Ectodermal cell (in vitro differentiated cells): ENCODE results near the gene RBFOX1.
"Not testable (repeated sequence)": the region's sequence is repeated elsewhere in the genome, so short reads cannot be mapped to it uniquely, and the experiment has no call there.

Experiments
- H3K27ac ChIP-seq: 2 replicates; pipeline ENCODE4 v1.7.0; 2013; ENCODE audit warnings: mild to moderate bottlenecking, low read depth, low read length; ENCODE audit not compliant: insufficient read depth, poor library complexity, severe bottlenecking
- H3K27me3 ChIP-seq: 2 replicates; pipeline ENCODE4 v1.7.0; 2013; ENCODE audit warnings: mild to moderate bottlenecking, low read length; ENCODE audit not compliant: insufficient read depth, control insufficient read depth, poor library complexity, severe bottlenecking
- H3K36me3 ChIP-seq: one replicate; pipeline ENCODE4 v1.7.0; 2013; ENCODE audit warnings: low read length; ENCODE audit not compliant: control insufficient read depth, insufficient read depth
- H3K4me1 ChIP-seq: one replicate; pipeline ENCODE4 v1.7.0; 2013; ENCODE audit warnings: low read length; ENCODE audit not compliant: control insufficient read depth, insufficient read depth
- H3K4me3 ChIP-seq: 2 replicates; pipeline ENCODE4 v1.7.0; 2013; ENCODE audit warnings: low read depth, low read length, control low read depth; ENCODE audit not compliant: insufficient read depth
- H3K9me3 ChIP-seq: 2 replicates; pipeline ENCODE4 v1.7.0; 2013; ENCODE audit warnings: mild to moderate bottlenecking, low read length, moderate library complexity; ENCODE audit not compliant: control insufficient read depth
- WGBS, 2 experiments: methylation state at CpG; one replicate each; pipeline ENCODE4 v1.1.7; 2013; ENCODE audit warnings: missing lambda C conversion rate in 2 of 2; 5-methylcytosine and 5-hydroxymethylcytosine counted together

Gene RBFOX1

GRCh38 chr16:7482596-7483290 is 150.1 kb downstream of the RBFOX1 start:
- Histone ChIP-seq H3K9me3 (no peaks in the 10 kb centered on the region), H3K4me1 (no peaks in the 10 kb centered on the region), H3K36me3 (no peaks in the 10 kb centered on the region), H3K27ac (no peak overlapping the region), H3K4me3 (no peak overlapping the region), H3K27me3 (no peaks in the 10 kb centered on the region)
- 85 to 88% methylated on average over 10 of the region's 10 CpGs for WGBS, 2 experiments

GRCh38 chr16:7487574-7488323 is 155.1 kb downstream of the RBFOX1 start:
- Histone ChIP-seq H3K27me3 (no peaks in the 10 kb centered on the region), H3K36me3 (no peaks in the 10 kb centered on the region), H3K4me1 (no peaks in the 10 kb centered on the region), H3K27ac (no peak overlapping the region), H3K4me3 (no peak overlapping the region), H3K9me3 (no peaks in the 10 kb centered on the region)
- WGBS, 2 experiments: 86 to 89% methylated on average over 12 of the region's 12 CpGs

GRCh38 chr16:7492122-7492521 is 159.5 kb downstream of the RBFOX1 start:
- no peaks in the 10 kb centered on the region for H3K27me3 ChIP-seq
- no peaks in the 10 kb centered on the region for H3K36me3 ChIP-seq
- no peak overlapping the region for H3K4me3 ChIP-seq
- 50 to 86% methylated on average over 1 of the region's 1 CpG for WGBS, 2 experiments
- no peak overlapping the region for H3K27ac ChIP-seq
- H3K4me1 ChIP-seq: no peaks in the 10 kb centered on the region
- no peaks in the 10 kb centered on the region for H3K9me3 ChIP-seq

DNA sequence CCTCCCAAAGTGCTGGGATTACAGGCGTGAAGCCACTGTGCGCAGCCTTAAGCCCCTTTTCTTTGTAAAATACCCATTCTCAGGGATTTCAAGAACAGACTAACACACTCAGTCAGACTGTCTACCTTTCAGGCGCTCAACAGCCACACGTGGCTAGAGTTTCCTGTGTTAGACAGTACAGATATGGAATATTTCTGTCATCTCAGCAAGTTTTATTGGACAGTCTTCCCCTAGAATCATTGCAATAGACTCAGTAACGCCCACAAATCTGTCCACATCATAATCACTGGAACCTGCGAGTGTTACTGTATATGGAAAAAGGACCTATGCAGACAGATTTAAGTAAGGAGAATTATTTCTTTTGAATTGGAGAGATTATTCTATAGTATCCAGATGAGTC is 160.5 kb downstream of the RBFOX1 start:
- H3K4me3 ChIP-seq: no peak overlapping the region
- WGBS, 2 experiments: 93 to 97% methylated on average over 4 to 6 of the region's 6 CpGs
- H3K36me3 ChIP-seq: no peaks in the 10 kb centered on the region
- H3K27me3 ChIP-seq: no peaks in the 10 kb centered on the region
- no peaks in the 10 kb centered on the region for H3K4me1 ChIP-seq
- no peak overlapping the region for H3K27ac ChIP-seq
- H3K9me3 ChIP-seq: no peaks in the 10 kb centered on the region

GRCh38 chr16:7497691-7498090 is 165.0 kb downstream of the RBFOX1 start:
- 84 to 90% methylated on average over 4 of the region's 4 CpGs for WGBS, 2 experiments
- no peaks in the 10 kb centered on the region for H3K9me3 ChIP-seq

GRCh38 chr16:7501868-7502267 is 169.2 kb downstream of the RBFOX1 start:
- no peaks in the 10 kb centered on the region for H3K36me3 ChIP-seq
- WGBS, 2 experiments: 95 to 96% methylated on average over 5 of the region's 5 CpGs
- H3K4me3 ChIP-seq: no peak overlapping the region
- no peak overlapping the region for H3K27ac ChIP-seq
- no peaks in the 10 kb centered on the region for H3K9me3 ChIP-seq
- no peaks in the 10 kb centered on the region for H3K27me3 ChIP-seq
- H3K4me1 ChIP-seq: no peaks in the 10 kb centered on the region

More at GRCh38 chr16:7497691-7498090, 165.0 kb downstream of the RBFOX1 start:
- H3K27me3 ChIP-seq: no peaks in the 10 kb centered on the region
- no peak overlapping the region for H3K27ac ChIP-seq
- H3K4me3 ChIP-seq: no peak overlapping the region
- H3K4me1 ChIP-seq: no peaks in the 10 kb centered on the region
- H3K36me3 ChIP-seq: no peaks in the 10 kb centered on the region

- not testable (repeated sequence) for H3K27ac ChIP-seq, H3K27me3 ChIP-seq, H3K36me3 ChIP-seq, H3K9me3 ChIP-seq, H3K4me1 ChIP-seq, H3K4me3 ChIP-seq
- WGBS, 2 experiments: 86 to 88% methylated on average over 4 of the region's 4 CpGs
Observed at GRCh38 chr16:7502591-7503157, 170.0 kb downstream of the RBFOX1 start.

DNA sequence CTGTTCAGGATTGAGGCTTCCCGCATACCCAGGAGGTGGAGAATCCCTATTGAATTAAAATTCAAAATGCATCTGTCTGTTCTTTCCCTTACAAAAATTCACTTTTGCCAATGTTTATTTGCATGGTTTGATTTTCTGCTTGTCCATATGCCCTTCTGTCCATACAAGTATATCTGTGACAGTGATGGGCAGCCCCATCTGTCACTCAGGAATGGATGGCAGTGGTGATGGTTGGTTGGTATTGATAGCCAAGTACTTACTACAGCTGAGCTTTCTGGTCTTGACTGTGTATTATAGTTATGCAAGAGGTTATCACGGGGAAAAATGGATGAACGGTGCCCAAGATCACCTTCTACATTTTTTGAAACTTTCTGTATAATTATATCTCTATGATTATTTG is 171.0 kb downstream of the RBFOX1 start:
- H3K36me3 ChIP-seq: no peaks in the 10 kb centered on the region
- no peaks in the 10 kb centered on the region for H3K9me3 ChIP-seq
- H3K4me3 ChIP-seq: no peak overlapping the region
- no peak overlapping the region for H3K27ac ChIP-seq
- no peaks in the 10 kb centered on the region for H3K4me1 ChIP-seq
- 94 to 100% methylated on average over 1 of the region's 3 CpGs for WGBS, 2 experiments
- H3K27me3 ChIP-seq: no peaks in the 10 kb centered on the region

DNA sequence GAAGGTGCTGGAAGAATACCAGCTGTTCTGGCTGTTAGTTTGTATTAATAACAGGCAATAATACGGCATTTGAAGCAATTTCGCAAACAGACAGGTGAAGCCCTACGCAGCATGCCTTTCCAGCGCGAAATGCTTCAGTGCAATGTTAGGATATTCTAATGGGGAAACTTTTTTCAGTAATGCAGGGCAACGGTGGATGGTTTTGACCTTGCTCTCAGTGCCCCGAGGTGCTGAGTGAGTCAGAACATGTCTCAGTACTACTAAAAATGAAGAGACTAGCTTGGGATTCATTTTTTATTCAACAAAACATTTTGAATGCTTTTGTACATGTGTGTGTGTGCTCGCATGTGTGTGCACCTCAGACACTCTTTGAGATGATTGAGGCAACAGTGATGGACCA is 172.2 kb downstream of the RBFOX1 start:
- WGBS, 2 experiments: 87% methylated on average over 7 to 8 of the region's 8 CpGs
- Histone ChIP-seq H3K4me3 (no peak overlapping the region), H3K27me3 (no peaks in the 10 kb centered on the region), H3K36me3 (no peaks in the 10 kb centered on the region), H3K9me3 (no peaks in the 10 kb centered on the region), H3K4me1 (peaks cover 1% of the 10 kb centered on the region), H3K27ac (no peak overlapping the region)

DNA sequence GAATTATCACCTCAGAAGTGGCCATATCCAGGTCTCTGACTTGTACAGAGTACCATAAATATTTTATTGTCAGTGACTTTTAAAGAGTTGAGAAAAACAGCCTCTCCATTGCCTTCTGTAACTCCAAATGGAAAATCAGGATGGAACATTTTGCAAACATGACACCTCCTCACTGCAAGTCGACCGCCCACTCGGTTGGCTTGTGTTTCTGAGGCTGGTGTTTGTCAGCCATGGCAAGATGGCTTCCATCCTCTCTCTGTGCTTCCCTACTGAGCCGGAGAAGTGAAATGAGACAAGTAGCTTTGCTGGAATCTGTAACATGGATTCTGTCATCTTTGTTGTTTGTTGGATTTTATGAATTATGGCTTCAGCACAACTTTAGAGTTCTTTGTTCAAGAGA is 172.8 kb downstream of the RBFOX1 start:
- H3K27me3 ChIP-seq: no peaks in the 10 kb centered on the region

More for the DNA sequence above, 172.8 kb downstream of the RBFOX1 start:
- WGBS, 2 experiments: 95 to 99% methylated on average over 4 of the region's 4 CpGs
- H3K9me3 ChIP-seq: no peaks in the 10 kb centered on the region
- H3K4me3 ChIP-seq: no peak overlapping the region
- no peak overlapping the region for H3K27ac ChIP-seq
- no peaks in the 10 kb centered on the region for H3K36me3 ChIP-seq
- peaks cover 6% of the 10 kb centered on the region for H3K4me1 ChIP-seq
